SK-N-SH treated with all-trans-retinoic acid at 6 μM for 48 hours (cell line): ENCODE measurements around the gene SLC38A8.

Experiments used
- ARNTL ChIP-seq: fragments of 450-650 bp; formaldehyde crosslinking; IDR thresholded peaks from 2 replicates; pipeline ENCODE4 v1.5.0; 2020; ENCODE audit warnings: low read depth, mild to moderate bottlenecking, moderate library complexity, borderline replicate concordance
- BACH2 ChIP-seq: fragments of 250-450 bp; sonication (Bioruptor Pico); IDR thresholded peaks from 2 replicates; pipeline ENCODE4 v1.9.0; 2021; ENCODE audit warnings: mild to moderate bottlenecking, borderline replicate concordance
- ESRRG ChIP-seq: fragments of 250-450 bp; sonication (Bioruptor Pico); IDR thresholded peaks from 2 replicates; pipeline ENCODE4 v1.6.1; 2021; ENCODE audit warnings: mild to moderate bottlenecking
- GLIS3 ChIP-seq: fragments of 250-450 bp; sonication (Bioruptor Pico); IDR thresholded peaks from 2 replicates; pipeline ENCODE4 v1.5.0; 2020; ENCODE audit warnings: mild to moderate bottlenecking, moderate library complexity
- OSR1 ChIP-seq: fragments of 250-450 bp; sonication (Bioruptor Pico); IDR thresholded peaks from 2 replicates; pipeline ENCODE4 v1.8.0; 2022; ENCODE audit warnings: moderate library complexity, mild to moderate bottlenecking, inconsistent platforms
- PPARA ChIP-seq: fragments of 250-450 bp; sonication (Bioruptor Pico); IDR thresholded peaks from 2 replicates; pipeline ENCODE4 v1.5.0; 2020; ENCODE audit warnings: mild to moderate bottlenecking, borderline replicate concordance
- SNAI2 ChIP-seq: fragments of 250-450 bp; sonication (Bioruptor Pico); IDR thresholded peaks from 2 replicates; pipeline ENCODE4 v1.5.0; 2020; ENCODE audit warnings: mild to moderate bottlenecking, moderate library complexity
- ZFP30 ChIP-seq: fragments of 450-650 bp; formaldehyde crosslinking; IDR thresholded peaks from 2 replicates; pipeline ENCODE4 v1.5.0; 2022; ENCODE audit warnings: mild to moderate bottlenecking, moderate library complexity
- ZNF70 ChIP-seq: fragments of 450-650 bp; formaldehyde crosslinking; IDR thresholded peaks from 2 replicates; pipeline ENCODE4 v1.5.0; 2020; ENCODE audit warnings: mild to moderate bottlenecking, moderate library complexity
- ZNF8 ChIP-seq: fragments of 450-650 bp; formaldehyde crosslinking; IDR thresholded peaks from 2 replicates; pipeline ENCODE4 v1.5.0; 2020; ENCODE audit warnings: mild to moderate bottlenecking, moderate library complexity
- TF ChIP-seq, protein P1 (sequence below): fragments of 250-450 bp; sonication (Bioruptor Pico); IDR thresholded peaks from 2 replicates; pipeline ENCODE4 v1.8.0; 2020; ENCODE audit warnings: mild to moderate bottlenecking, moderate library complexity, borderline replicate concordance
- TF ChIP-seq, protein P2 (sequence below): fragments of 250-450 bp; sonication (Bioruptor Pico); IDR thresholded peaks from 2 replicates; pipeline ENCODE4 v1.5.0; 2020; ENCODE audit warnings: mild to moderate bottlenecking, moderate library complexity
- TF ChIP-seq, protein P3 (sequence below): fragments of 250-450 bp; sonication (Bioruptor Pico); IDR thresholded peaks from 2 replicates; pipeline ENCODE4 v1.8.0; 2021; ENCODE audit warnings: low read depth, mild to moderate bottlenecking, moderate library complexity, borderline replicate concordance

DNA sequence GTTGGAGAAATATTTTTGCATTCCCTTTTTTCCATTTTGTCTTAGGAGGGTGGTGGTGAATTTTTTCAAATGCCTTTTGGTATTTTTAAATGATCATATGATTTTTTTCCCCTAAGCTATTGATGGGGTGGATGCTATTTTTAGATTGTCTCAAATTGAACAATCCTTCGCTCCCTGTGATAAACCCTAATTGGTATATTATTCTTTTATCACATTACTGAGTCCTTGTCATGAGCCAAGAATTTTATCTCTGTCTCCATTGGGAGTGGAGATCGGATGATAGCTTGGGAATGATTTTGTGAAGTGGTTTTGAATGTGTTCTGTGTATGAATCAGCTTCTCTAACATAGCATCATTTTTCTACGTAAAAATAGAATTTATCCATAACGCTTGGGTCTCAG, 59.1 kb downstream of the SLC38A8 start:
- TF ChIP-seq ARNTL (CRISPR knock-in tag): no peak
- TF ChIP-seq, protein P1, sequence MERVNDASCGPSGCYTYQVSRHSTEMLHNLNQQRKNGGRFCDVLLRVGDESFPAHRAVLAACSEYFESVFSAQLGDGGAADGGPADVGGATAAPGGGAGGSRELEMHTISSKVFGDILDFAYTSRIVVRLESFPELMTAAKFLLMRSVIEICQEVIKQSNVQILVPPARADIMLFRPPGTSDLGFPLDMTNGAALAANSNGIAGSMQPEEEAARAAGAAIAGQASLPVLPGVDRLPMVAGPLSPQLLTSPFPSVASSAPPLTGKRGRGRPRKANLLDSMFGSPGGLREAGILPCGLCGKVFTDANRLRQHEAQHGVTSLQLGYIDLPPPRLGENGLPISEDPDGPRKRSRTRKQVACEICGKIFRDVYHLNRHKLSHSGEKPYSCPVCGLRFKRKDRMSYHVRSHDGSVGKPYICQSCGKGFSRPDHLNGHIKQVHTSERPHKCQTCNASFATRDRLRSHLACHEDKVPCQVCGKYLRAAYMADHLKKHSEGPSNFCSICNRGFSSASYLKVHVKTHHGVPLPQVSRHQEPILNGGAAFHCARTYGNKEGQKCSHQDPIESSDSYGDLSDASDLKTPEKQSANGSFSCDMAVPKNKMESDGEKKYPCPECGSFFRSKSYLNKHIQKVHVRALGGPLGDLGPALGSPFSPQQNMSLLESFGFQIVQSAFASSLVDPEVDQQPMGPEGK (CRISPR knock-in tag): no peak
- no peak for TF ChIP-seq OSR1 (CRISPR knock-in tag)
- TF ChIP-seq ESRRG (CRISPR knock-in tag): no peak; the same call in 1 of the 2 replicates
- TF ChIP-seq, protein P2, sequence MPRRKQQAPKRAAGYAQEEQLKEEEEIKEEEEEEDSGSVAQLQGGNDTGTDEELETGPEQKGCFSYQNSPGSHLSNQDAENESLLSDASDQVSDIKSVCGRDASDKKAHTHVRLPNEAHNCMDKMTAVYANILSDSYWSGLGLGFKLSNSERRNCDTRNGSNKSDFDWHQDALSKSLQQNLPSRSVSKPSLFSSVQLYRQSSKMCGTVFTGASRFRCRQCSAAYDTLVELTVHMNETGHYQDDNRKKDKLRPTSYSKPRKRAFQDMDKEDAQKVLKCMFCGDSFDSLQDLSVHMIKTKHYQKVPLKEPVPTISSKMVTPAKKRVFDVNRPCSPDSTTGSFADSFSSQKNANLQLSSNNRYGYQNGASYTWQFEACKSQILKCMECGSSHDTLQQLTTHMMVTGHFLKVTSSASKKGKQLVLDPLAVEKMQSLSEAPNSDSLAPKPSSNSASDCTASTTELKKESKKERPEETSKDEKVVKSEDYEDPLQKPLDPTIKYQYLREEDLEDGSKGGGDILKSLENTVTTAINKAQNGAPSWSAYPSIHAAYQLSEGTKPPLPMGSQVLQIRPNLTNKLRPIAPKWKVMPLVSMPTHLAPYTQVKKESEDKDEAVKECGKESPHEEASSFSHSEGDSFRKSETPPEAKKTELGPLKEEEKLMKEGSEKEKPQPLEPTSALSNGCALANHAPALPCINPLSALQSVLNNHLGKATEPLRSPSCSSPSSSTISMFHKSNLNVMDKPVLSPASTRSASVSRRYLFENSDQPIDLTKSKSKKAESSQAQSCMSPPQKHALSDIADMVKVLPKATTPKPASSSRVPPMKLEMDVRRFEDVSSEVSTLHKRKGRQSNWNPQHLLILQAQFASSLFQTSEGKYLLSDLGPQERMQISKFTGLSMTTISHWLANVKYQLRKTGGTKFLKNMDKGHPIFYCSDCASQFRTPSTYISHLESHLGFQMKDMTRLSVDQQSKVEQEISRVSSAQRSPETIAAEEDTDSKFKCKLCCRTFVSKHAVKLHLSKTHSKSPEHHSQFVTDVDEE: no peak
- no peak for TF ChIP-seq GLIS3 (CRISPR knock-in tag)
- TF ChIP-seq SNAI2 (CRISPR knock-in tag): no peak
- no peak for TF ChIP-seq PPARA (CRISPR knock-in tag)
- TF ChIP-seq ZNF8 (CRISPR knock-in tag): no peak
- TF ChIP-seq ZFP30 (CRISPR knock-in tag): no peak
- TF ChIP-seq BACH2 (CRISPR knock-in tag): no peak
- TF ChIP-seq ZNF70 (CRISPR knock-in tag): no peak
- TF ChIP-seq, protein P3, sequence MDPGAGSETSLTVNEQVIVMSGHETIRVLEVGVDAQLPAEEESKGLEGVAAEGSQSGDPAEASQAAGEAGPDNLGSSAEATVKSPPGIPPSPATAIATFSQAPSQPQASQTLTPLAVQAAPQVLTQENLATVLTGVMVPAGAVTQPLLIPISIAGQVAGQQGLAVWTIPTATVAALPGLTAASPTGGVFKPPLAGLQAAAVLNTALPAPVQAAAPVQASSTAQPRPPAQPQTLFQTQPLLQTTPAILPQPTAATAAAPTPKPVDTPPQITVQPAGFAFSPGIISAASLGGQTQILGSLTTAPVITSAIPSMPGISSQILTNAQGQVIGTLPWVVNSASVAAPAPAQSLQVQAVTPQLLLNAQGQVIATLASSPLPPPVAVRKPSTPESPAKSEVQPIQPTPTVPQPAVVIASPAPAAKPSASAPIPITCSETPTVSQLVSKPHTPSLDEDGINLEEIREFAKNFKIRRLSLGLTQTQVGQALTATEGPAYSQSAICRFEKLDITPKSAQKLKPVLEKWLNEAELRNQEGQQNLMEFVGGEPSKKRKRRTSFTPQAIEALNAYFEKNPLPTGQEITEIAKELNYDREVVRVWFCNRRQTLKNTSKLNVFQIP (CRISPR knock-in tag): no peak
